Lower leg skin (tissue), 4 donors: ENCODE data around the gene ST3GAL6. TPM values are rescaled to one million over a fixed set of nuclear protein-coding genes. Genes with fewer than 3 reads are reported as not detected.

ENCODE experiments used
- DNase-seq, 2 donors: peaks; one replicate each; pipeline ENCODE4 v3.0.0-alpha.2; 2019; ENCODE audit warnings: low spot score in 2 of 2
- H3K4me3 ChIP-seq: fragments of 200-600 bp; sonication (generic); 2 replicates; pipeline ENCODE4 v1.5.1; 2017; ENCODE audit warnings: mild to moderate bottlenecking, low read depth; ENCODE audit not compliant: poor library complexity, severe bottlenecking
- CTCF ChIP-seq, 3 donors: fragments of 450-650 bp; IDR thresholded peaks; one replicate each; pipeline ENCODE4 v1.5.1; 2016; ENCODE audit warnings: antibody characterized with exemption in 3 of 3, mild to moderate bottlenecking in 3 of 3, moderate library complexity in 2 of 3
- POLR2A ChIP-seq, 2 donors: fragments of 450-650 bp; IDR thresholded peaks; one replicate each; pipeline ENCODE4 v1.6.1; 2016 to 2017; ENCODE audit warnings: antibody characterized with exemption in 2 of 2, mild to moderate bottlenecking in 1 of 2, moderate library complexity in 1 of 2
- WGBS, 2 donors: methylation state at CpG; one replicate each; pipeline ENCODE4 v1.1.5; 2018; 5-methylcytosine and 5-hydroxymethylcytosine counted together
- intact Hi-C: fragments of 100-400 bp; cut with DNase I; formaldehyde crosslinking; loops from one replicate; pipeline ENCODE4 v1.15.0; 2023; ENCODE audit warnings: low total_unique reads
- total RNA-seq, 4 donors: library from RNA; depleted of rRNA; stranded (reverse); fragments of >200 nt; gene quantifications; one replicate each; pipeline ENCODE4 v1.1.0, GENCODE V29; 2016

Gene ST3GAL6
- total RNA-seq, 4 donors from 2014 or later: 19.2 to 40.8 (median 24.3) TPM

- intact Hi-C loops: no loop called here
- no peak overlapping the region for H3K4me3 ChIP-seq
- DNase-seq: no peak
- TF ChIP-seq CTCF (IDR thresholded peaks at IDR 0.05) (no peak), POLR2A (IDR thresholded peaks at IDR 0.05) (no peak)
- WGBS, 2 donors: 86 to 90% methylated on average over 2 of the region's 2 CpGs
Observed at GRCh38 chr3:98780343-98780742, 17.2 kb downstream of the ST3GAL6 start.

- 86 to 89% methylated on average over 8 of the region's 8 CpGs for WGBS, 2 donors
- no peak for DNase-seq
- intact Hi-C loops: no loop called here
- no peak for TF ChIP-seq POLR2A (IDR thresholded peaks at IDR 0.05)
- no peak for TF ChIP-seq CTCF (IDR thresholded peaks at IDR 0.05)
- H3K4me3 ChIP-seq: no peak overlapping the region
Observed at GRCh38 chr3:98782824-98783500, 19.8 kb downstream of the ST3GAL6 start.

- intact Hi-C loops: no loop called here
- no peak for TF ChIP-seq CTCF (IDR thresholded peaks at IDR 0.05)
- DNase-seq: no peak
- WGBS, 2 donors: 59 to 66% methylated on average over 5 of the region's 5 CpGs
- H3K4me3 ChIP-seq: no peak overlapping the region
Observed at GRCh38 chr3:98784042-98784441, 20.9 kb downstream of the ST3GAL6 start.

GRCh38 chr3:98784666-98785600, 21.8 kb downstream of the ST3GAL6 start:
- WGBS, 2 donors: 55 to 72% methylated on average over 3 of the region's 3 CpGs

GRCh38 chr3:98786364-98787006, 23.3 kb downstream of the ST3GAL6 start:
- no peak overlapping the region for H3K4me3 ChIP-seq
- TF ChIP-seq POLR2A (IDR thresholded peaks at IDR 0.05) (no peak), CTCF (IDR thresholded peaks at IDR 0.05) (no peak)
- intact Hi-C loops: no loop called here
- WGBS, 2 donors: 73 to 87% methylated on average over 4 of the region's 4 CpGs
- no peak for DNase-seq

More at GRCh38 chr3:98784666-98785600, 21.8 kb downstream of the ST3GAL6 start:
- H3K4me3 ChIP-seq: no peak overlapping the region
- DNase-seq: no peak
- TF ChIP-seq CTCF (IDR thresholded peaks at IDR 0.05) (no peak), POLR2A (IDR thresholded peaks at IDR 0.05) (no peak)
- intact Hi-C loops: no loop called here
